Vagina (tissue), 2 donors: ENCODE data around the gene C22orf31.

ENCODE experiments used
- CTCF ChIP-seq, 3 experiments: fragments of 450-650 bp in 2 of 3; fragments of 200-600 bp in 1 of 3; sonication (generic) in 1 of 3; IDR thresholded peaks; one replicate each; pipeline ENCODE4 v1.5.1; 2017 to 2019; ENCODE audit warnings: antibody characterized with exemption in 3 of 3, mild to moderate bottlenecking in 2 of 3, moderate library complexity in 2 of 3
- POLR2A ChIP-seq, 2 donors: fragments of 450-650 bp; IDR thresholded peaks; one replicate each; pipeline ENCODE4 v1.6.1; 2017; ENCODE audit warnings: antibody characterized with exemption in 2 of 2, mild to moderate bottlenecking in 2 of 2, moderate library complexity in 2 of 2
- POLR2AphosphoS5 ChIP-seq, 2 donors: sonication (generic); formaldehyde crosslinking; IDR thresholded peaks; one replicate each; pipeline ENCODE4 v1.9.0; 2017; ENCODE audit warnings: antibody characterized with exemption in 2 of 2, mild to moderate bottlenecking in 2 of 2, low read depth in 1 of 2; ENCODE audit not compliant: insufficient read depth in 1 of 2

DNA sequence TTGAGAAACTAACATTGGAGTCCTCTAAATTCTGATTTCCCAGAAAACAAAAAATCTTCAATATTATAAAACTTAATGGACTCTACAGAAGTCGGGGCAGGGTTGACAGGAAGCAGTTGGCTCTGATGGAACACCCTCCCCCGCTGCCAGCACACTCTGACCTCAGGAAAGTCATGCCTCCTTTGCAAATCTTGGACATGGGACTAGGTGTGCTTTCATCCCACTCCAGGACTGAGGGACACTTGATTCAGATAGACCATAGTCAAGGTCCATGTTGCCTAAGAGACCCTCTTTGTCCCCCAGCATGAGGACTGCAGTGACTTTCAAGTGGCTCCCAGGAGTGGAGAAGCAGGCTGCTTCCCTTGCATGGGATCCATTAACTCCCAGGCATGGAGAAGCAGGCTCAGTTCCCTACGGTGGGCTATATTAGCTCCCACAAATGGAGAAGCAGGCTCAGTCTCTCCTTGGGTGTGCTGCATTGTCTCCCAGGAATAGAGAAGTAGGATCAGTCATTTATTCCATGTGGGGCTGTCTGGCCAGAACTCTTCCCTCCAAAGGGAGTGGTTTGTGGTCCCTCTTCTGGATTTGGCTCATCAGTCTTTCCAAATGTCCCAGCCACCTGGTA is 38.3 kb downstream of the C22orf31 start:
- TF ChIP-seq CTCF (IDR thresholded peaks at IDR 0.05) (no peak), POLR2A (IDR thresholded peaks at IDR 0.05) (no peak), POLR2AphosphoS5 (IDR thresholded peaks at IDR 0.05; ENCODE audit: insufficient read depth in 1 of 2, low read depth in 1 of 2) (no peak)
